A172 (cell line): ENCODE measurements around the gene NLRP6. TPM values are rescaled to one million over a fixed set of nuclear protein-coding genes. Genes with fewer than 3 reads are reported as not detected.
A peak's percentile ranks its signal among the peaks of the same experiment; 100 is the strongest.
"Not testable (repeated sequence)": the region's sequence is repeated elsewhere in the genome, so short reads cannot be mapped to it uniquely, and the experiment has no call there.

Experiments
- DNase-seq: peaks from one replicate; pipeline ENCODE4 v3.0.0-alpha.2; 2015; ENCODE audit warnings: low spot score
- total RNA-seq: library from RNA; depleted of rRNA; stranded (reverse); fragments of >200 nt; shearing (Covaris generic); gene quantifications from 2 replicates; pipeline ENCODE4 v1.2.3, GENCODE V29; 2014; rRNA removed

Gene NLRP6
- total RNA-seq: not detected in 2 replicates

- no peak for DNase-seq
Measured at GRCh38 chr11:278001-278951, at the start of gene NLRP6. Gene NLRP6, plus strand, starts transcription at chr11:278407. Its CDS starts 163 bp downstream, at chr11:278570.

- DNase-seq: no peak
Measured at GRCh38 chr11:230431-230830, 47.8 kb upstream of the NLRP6 start.

DNA sequence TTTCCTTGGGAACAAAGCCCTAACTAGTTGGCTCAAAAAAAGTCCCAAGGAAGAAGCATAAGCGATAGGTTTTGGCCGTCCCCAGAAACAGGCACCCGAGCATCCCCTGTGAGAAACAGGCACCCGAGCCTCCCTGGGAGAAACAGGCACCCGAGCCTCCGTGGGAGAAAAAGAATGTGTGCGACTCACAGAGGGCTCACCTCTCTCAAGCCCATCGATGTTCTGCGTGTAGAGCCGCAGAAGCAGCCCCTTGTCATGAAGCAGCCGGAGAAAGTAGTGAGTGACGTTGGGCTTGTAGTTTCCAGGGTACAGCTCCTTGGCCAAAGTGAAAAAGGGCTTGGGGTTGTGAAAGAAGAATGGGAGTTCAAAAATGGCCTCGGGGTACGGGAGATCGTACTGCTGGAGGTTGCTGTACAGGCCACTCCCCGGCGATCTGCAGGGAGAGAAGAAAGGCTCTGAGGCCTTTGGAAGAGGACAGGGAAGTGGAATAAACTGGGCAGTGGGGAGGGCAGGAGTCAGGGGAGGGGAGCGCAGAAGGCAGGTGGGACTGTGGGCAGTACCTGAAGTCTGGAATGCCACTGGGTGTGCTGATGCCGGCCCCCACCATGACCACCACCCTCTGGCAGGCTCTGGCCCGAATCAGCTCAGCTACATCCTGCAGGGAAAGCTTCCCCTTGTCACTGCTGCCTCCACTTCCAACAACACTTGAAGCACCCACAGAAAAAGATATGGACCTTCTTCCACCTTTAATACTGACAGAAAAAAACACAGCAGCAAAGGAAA lies 45.2 kb upstream of the NLRP6 start:
- DNase-seq: no peak

DNA sequence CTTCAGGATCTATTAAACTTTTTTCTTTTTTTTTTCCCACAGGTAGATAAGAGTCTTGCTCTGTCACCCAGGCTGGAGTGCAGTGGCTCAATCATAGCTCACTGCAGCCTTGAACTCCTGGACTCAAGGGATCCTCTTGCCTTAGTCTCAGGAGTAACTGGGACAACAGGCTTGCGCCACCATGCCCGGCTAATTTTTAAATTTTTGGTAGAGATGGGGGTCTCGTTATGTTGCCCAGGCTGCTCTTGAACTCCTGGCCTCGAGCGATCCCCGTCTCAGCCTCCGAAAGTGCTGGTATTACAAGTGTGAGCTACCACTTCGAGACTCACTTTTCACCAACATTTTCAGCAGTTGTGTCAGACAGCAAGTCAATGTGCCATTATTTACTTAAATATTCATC lies 43.0 kb upstream of the NLRP6 start:
- DNase-seq: no peak

DNA sequence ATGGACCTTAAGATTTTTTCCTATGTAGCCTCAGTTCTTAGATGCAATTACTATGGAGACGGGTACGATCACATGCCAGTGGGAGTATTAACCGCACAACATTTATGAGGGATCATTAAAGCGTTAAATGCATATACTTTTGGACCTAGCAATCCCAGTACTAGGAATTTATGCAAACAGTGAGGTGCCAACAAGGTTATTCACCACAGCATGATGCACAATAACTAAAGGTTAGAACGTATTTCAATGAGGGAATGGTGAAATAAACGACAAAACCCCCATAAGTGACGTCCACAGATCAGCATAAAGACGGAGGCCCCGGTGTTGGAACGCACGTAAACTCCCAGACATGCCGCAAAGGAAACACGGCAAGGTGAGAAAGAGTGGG lies 42.6 kb upstream of the NLRP6 start:
- DNase-seq: no peak

- DNase-seq: peak; percentile 83
Measured at GRCh38 chr11:235997-236773, 42.0 kb upstream of the NLRP6 start, which contains the start of gene SIRT3. Gene SIRT3, minus strand, starts transcription at chr11:236342. Its CDS starts 14 bp downstream, at chr11:236328.

- peak; percentile 79 for DNase-seq
Measured at GRCh38 chr11:236774-237767, 41.1 kb upstream of the NLRP6 start, which contains the start of gene PSMD13. Gene PSMD13, plus strand, starts transcription at chr11:236976. Its CDS starts 74 bp downstream, at chr11:237050.

GRCh38 chr11:238346-238745 lies 39.9 kb upstream of the NLRP6 start:
- not testable (repeated sequence) for DNase-seq

DNA sequence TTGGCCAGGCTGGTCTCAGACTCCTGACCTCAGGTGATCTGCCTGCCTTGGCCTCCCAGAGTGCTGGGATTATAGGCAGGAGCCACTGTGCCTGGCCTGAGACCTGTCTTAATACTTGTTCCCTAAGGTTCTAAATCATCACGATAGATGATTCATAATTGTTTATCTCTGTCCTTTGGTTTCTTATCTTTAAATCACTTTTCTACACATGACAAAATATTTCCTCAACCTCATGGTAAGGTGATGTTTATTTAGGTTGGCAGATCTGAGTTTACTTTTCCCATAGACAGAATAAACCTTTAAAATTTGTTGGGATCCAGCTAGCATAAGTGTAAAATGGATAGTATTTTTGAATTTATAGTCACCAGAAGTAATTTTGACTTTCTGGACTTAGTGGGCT lies 37.9 kb upstream of the NLRP6 start:
- DNase-seq: no peak

DNA sequence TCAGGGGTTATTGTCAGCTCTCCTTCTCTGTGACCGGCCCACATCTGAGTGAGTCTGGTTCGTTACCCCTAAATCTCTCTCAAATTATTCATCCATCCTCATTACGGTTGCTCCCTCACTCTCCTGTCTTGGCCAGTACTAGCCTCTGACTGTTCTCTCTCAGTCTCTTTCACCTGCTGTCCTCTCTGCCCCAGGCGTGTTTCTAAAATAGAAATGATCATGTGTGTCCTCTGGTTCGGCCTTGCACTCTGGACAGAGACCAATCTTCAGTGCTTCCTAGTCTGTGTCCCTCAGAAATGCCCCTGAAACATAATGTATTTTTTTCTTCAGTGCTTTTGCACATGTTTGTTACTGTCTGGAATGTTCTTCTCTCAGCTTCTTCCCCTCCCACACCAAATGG lies 36.6 kb upstream of the NLRP6 start:
- no peak for DNase-seq

DNA sequence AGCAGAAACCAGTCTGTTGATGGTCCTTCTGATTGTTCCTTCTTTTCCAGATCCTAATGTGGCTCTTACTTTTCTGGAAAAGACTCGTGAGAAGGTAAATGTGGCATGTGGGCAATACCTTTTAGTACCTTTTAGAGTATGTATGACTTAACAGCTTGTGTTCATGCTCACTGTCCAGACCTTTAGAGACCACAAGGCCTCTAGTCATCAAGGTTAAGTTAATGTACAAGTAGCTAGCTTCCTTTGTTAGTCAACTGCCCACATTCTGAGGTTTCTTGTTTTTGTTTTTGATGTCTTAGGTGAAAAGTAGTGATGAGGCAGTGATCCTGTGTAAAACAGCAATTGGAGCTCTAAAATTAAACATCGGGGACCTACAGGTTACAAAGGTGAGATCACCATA lies 33.8 kb upstream of the NLRP6 start:
- no peak for DNase-seq

GRCh38 chr11:249062-249461 lies 29.1 kb upstream of the NLRP6 start:
- DNase-seq: no peak

DNA sequence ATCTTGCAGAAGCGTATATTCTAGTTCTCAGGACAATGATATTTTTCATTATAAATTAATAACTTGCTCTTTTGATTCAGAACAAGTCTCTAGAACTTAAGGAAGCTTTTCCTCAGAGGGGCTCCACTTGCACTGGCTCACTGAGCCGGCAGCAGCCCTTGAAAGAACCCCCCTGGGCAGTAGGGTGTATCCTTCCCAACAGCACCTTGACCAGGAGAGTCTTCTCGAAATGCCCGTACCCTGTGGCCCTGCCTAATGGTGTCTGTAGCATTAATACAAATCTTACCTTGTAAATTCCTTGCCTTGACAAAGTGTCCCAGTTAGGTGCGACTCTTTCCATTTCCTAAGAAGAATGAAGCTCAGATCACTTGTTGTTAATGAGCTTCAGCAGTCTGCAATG lies 27.9 kb upstream of the NLRP6 start:
- no peak for DNase-seq

DNA sequence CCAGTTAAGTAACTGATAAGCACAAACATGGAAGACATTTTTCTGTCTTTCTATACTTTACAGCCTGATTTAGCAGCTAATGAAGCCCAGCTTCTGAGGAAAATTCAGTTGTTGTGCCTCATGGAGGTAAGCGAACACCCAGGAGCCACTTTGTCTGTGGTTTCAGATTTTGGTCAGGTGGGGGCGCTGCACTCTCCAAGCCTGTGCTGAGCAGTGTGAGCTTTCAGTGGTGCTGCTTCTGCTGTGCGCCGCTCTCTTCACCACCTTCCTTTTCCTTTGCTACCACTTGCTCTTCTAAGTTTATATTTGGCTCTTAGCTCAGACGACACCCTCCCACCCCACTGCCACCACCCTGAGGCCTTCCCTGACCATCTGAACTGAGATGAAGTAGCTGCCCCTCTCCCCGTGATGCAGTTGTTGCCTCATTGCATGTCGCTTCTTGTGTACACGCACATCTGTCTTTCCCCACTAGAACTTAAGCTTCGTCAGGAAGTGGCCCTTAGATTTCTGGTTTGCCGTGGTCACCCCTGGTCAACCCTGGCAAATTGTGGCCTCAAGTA lies 27.4 kb upstream of the NLRP6 start:
- DNase-seq: peak; percentile 40

GRCh38 chr11:251550-251949 lies 26.7 kb upstream of the NLRP6 start:
- no peak for DNase-seq

DNA sequence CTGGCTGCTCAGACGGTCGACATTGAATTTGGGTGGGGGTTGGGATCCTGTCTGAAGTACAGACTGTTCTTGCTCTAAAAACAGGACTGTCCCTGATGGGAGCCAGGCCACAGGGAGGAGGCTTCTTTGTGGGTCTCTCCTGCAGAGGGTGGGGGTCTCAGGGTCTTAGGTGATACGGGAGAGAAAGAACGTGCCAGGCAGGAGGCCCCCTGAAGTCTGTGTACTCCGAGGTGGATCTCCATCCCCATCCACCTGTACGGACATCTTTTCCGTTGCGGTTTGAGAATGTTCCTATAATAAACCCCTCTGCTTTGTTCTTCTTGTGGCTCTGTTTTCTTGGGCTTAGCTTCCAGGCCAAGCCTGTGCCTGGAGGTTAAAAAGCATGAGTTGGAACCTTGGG lies 25.5 kb upstream of the NLRP6 start:
- no peak for DNase-seq

GRCh38 chr11:253160-253885 lies 24.9 kb upstream of the NLRP6 start:
- no peak for DNase-seq

GRCh38 chr11:253886-254270 lies 24.3 kb upstream of the NLRP6 start:
- no peak for DNase-seq

- no peak for DNase-seq
Measured at GRCh38 chr11:255176-255575, 23.0 kb upstream of the NLRP6 start.

DNA sequence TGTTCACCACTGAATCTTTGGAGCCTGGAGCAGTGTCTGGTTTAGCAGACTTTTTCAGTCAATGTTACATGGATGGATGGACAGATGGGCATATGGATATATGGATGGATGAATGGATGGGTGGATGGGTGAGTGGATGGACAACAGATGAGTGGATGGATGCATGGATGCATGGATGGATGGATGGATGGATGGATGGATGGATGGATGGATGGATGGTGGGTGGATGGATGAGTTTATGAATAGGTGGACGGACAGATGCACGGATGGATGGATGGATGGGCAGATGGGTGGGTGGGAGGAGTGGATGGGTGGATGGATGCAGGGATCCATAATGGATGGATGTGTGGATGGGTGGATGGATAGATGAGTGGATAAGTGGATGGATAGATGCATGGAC lies 22.4 kb upstream of the NLRP6 start:
- DNase-seq: no peak
